Measurements from ENCODE around the gene VSTM2L. TPM values are rescaled to one million over a fixed set of nuclear protein-coding genes. Genes with fewer than 3 reads are reported as not detected.

The VSTM2L gene
- total RNA-seq, 1 donor from 2014 or later = not detected

DNA sequence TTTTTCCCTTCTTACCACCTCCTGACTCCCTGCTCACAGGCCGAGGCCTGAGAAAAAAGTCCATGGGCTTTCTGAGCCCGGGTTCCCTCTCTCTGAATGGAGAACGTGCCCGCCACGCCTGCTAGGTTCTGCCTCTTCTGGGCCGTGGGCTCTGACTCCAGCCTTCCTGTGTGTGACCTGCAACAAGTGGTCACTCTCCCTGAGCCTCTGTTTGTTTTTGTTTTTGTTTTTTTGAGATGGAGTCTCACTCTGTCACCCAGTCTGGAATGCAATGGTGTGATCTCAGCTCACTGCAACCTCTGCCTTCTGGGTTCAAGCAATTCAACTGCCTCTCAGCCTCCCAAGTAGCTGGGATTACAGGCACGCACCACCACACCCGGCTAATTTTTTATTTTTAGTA, 17.9 kb upstream of the VSTM2L start:
- no peak overlapping the region for H3K4me3 ChIP-seq
- H3K9me3 ChIP-seq = no peaks in the 10 kb centered on the region
- H3K27me3 ChIP-seq = no peaks in the 10 kb centered on the region
- no peaks in the 10 kb centered on the region for H3K4me1 ChIP-seq
- TF ChIP-seq POLR2A (IDR thresholded peaks at IDR 0.05) = no peak
- H3K36me3 ChIP-seq = no peaks in the 10 kb centered on the region
- H3K27ac ChIP-seq = no peak overlapping the region
- intact Hi-C loops (cut with DNase I) = no loop called here
- no peak for DNase-seq (ENCODE audit: extremely low spot score in 2 of 2)

DNA sequence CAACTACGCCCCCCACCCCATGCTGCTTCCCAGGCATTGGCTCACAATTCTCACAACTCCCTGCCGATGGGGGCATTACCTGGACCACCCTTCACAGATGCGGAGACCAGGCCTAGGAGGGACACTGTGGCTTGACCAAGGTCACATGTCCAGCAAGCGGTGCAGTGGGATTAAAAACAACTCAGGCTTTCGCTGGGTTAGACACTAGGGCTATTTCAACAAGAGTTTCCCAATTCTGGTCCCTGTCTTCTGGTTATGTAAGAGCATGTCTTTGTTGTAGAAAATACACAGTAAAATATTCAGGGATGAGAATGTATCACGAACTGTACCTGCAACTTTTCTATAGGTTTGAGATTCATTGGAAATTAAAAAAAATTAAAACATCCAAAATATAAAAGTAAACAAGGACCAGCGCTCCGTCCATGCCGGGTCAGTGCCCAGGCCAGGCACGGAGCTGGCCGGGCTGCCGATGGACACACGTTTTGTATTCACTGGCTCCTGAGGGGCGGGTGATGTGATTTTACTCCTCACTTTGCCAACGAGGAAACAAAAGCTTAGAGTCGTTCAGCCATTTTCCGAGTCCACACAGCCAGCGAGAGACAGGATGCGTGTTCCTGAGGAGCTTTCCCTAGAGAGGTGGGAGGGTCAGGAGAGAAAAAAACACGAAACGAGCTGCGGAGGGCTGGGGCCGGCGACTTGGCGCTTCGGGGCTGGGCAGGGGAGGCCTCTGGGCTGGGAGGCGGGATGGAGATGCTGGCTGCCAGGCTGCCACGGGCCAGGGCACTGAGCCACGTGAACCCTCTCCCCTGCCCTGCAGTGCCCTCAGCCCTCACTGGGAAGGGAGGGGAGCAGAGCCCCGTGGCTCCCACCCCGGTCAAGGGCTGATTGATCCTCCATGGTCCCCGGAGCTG, 17.1 kb upstream of the VSTM2L start:
- no peaks in the 10 kb centered on the region for H3K27me3 ChIP-seq
- H3K27ac ChIP-seq = no peak overlapping the region
- H3K4me3 ChIP-seq = no peak overlapping the region
- H3K9me3 ChIP-seq = no peaks in the 10 kb centered on the region
- H3K4me1 ChIP-seq = no peaks in the 10 kb centered on the region
- no peak for TF ChIP-seq POLR2AphosphoS5 (IDR thresholded peaks at IDR 0.05; ENCODE audit: insufficient read depth in 1 of 2, low read depth in 1 of 2)
- TF ChIP-seq POLR2A (IDR thresholded peaks at IDR 0.05) = no peak
- TF ChIP-seq, protein P1, sequence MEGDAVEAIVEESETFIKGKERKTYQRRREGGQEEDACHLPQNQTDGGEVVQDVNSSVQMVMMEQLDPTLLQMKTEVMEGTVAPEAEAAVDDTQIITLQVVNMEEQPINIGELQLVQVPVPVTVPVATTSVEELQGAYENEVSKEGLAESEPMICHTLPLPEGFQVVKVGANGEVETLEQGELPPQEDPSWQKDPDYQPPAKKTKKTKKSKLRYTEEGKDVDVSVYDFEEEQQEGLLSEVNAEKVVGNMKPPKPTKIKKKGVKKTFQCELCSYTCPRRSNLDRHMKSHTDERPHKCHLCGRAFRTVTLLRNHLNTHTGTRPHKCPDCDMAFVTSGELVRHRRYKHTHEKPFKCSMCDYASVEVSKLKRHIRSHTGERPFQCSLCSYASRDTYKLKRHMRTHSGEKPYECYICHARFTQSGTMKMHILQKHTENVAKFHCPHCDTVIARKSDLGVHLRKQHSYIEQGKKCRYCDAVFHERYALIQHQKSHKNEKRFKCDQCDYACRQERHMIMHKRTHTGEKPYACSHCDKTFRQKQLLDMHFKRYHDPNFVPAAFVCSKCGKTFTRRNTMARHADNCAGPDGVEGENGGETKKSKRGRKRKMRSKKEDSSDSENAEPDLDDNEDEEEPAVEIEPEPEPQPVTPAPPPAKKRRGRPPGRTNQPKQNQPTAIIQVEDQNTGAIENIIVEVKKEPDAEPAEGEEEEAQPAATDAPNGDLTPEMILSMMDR (IDR thresholded peaks at IDR 0.05) = no peak
- intact Hi-C loops (cut with DNase I) = no loop called here
- DNase-seq (ENCODE audit: extremely low spot score in 2 of 2) = no peak
- no peaks in the 10 kb centered on the region for H3K36me3 ChIP-seq

GRCh38 chr20:37886851-37887297, 16.1 kb upstream of the VSTM2L start:
- no peaks in the 10 kb centered on the region for H3K27me3 ChIP-seq
- no peak overlapping the region for H3K27ac ChIP-seq
- no peaks in the 10 kb centered on the region for H3K9me3 ChIP-seq
- no peak overlapping the region for H3K4me3 ChIP-seq
- no peaks in the 10 kb centered on the region for H3K4me1 ChIP-seq
- TF ChIP-seq POLR2A (IDR thresholded peaks at IDR 0.05) (no peak), POLR2AphosphoS5 (IDR thresholded peaks at IDR 0.05; ENCODE audit: insufficient read depth in 1 of 2, low read depth in 1 of 2) (no peak)
- TF ChIP-seq, protein P1 (IDR thresholded peaks at IDR 0.05) = no peak
- no peaks in the 10 kb centered on the region for H3K36me3 ChIP-seq
- intact Hi-C loops (cut with DNase I) = no loop called here
- DNase-seq (ENCODE audit: extremely low spot score in 2 of 2) = no peak

DNA sequence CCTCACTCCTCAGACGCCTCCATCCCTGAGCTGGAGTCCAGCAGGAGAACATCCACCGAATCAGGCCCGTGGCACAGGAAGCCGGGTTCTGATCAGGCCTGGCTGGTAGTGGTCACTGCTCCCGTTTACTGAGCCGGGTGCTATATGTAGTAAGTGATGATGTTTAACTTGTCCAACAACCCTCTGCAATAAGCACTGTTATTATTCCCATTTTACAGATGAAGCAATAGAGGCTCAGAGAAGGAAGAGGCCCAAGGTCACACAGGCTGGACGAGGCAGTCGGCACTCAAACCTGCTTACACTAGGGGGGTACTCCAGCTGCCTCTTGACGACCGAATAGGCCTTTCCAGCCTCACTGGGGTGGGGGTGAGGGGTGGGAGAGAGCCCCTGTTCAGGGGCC, 14.3 kb upstream of the VSTM2L start:
- Histone ChIP-seq H3K9me3 (no peaks in the 10 kb centered on the region), H3K4me1 (no peaks in the 10 kb centered on the region), H3K36me3 (no peaks in the 10 kb centered on the region), H3K27ac (no peak overlapping the region), H3K4me3 (no peak overlapping the region), H3K27me3 (no peaks in the 10 kb centered on the region)
- TF ChIP-seq POLR2AphosphoS5 (IDR thresholded peaks at IDR 0.05; ENCODE audit: insufficient read depth in 1 of 2, low read depth in 1 of 2) = no peak
- no peak for TF ChIP-seq POLR2A (IDR thresholded peaks at IDR 0.05)
- TF ChIP-seq, protein P1 (IDR thresholded peaks at IDR 0.05) = no peak
- intact Hi-C loops (cut with DNase I) = no loop called here
- DNase-seq (ENCODE audit: extremely low spot score in 2 of 2) = no peak

DNA sequence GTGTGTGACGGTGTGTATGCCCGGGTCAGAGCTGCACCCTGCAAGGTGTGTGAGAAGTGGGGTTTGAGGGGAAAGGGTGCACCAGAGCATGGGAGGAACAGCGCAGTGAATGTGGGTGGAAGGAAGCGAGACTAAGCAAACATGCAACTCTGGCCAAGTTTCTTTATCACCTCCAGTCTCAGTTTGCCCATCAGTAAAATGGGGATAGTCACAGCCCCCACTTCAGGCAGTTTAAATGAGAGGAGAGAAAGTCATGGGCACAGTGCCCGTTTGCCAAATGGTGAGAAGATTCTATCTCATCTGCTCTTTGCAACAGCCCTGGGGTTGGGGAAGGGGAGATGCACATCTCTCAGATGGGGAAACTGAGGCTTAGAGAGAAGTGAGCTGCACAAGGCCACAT, 12.8 kb upstream of the VSTM2L start:
- no peak overlapping the region for H3K27ac ChIP-seq
- H3K36me3 ChIP-seq = no peaks in the 10 kb centered on the region
- intact Hi-C loops (cut with DNase I) = no loop called here
- no peaks in the 10 kb centered on the region for H3K9me3 ChIP-seq
- TF ChIP-seq POLR2AphosphoS5 (IDR thresholded peaks at IDR 0.05; ENCODE audit: insufficient read depth in 1 of 2, low read depth in 1 of 2) (no peak), POLR2A (IDR thresholded peaks at IDR 0.05) (no peak)
- TF ChIP-seq, protein P1 (IDR thresholded peaks at IDR 0.05) = no peak
- H3K4me1 ChIP-seq = no peaks in the 10 kb centered on the region
- no peak for DNase-seq (ENCODE audit: extremely low spot score in 2 of 2)
- H3K27me3 ChIP-seq = no peaks in the 10 kb centered on the region
- no peak overlapping the region for H3K4me3 ChIP-seq

All from vagina (tissue), 2 donors.